Right lobe of liver (tissue), 6 donors: ENCODE measurements around the gene MEIKIN. TPM values are rescaled to one million over a fixed set of nuclear protein-coding genes. Genes with fewer than 3 reads are reported as not detected.

Experiments
- ATAC-seq, 4 donors: fragments of 200-7000 bp; cut with Tn5 transposase; one replicate each; pipeline ENCODE4 v1.9.1; 2020; ENCODE audit warnings: mild to moderate bottlenecking in 4 of 4, moderate library complexity in 4 of 4
- DNase-seq, 3 donors: peaks; one replicate each; pipeline ENCODE4 v3.0.0-alpha.2; 2020
- H3K27ac ChIP-seq, 3 donors: fragments of 200-600 bp; one replicate each; pipeline ENCODE4 v1.8.0; 2022
- H3K27me3 ChIP-seq, 2 donors: fragments of 200-600 bp; one replicate each; pipeline ENCODE4 v1.8.0; 2022
- H3K36me3 ChIP-seq, 4 donors: fragments of 200-600 bp; sonication (generic) in 1 of 4; one replicate each; pipeline versions ENCODE4 v1.5.1 to v1.8.0; 2017 to 2022; ENCODE audit warnings: control low read depth in 1 of 4
- H3K4me1 ChIP-seq, 4 donors: fragments of 200-600 bp; sonication (generic) in 1 of 4; one replicate each; pipeline versions ENCODE4 v1.5.1 to v1.8.0; 2017 to 2022; ENCODE audit warnings: control low read depth in 1 of 4
- H3K4me3 ChIP-seq, 3 donors: fragments of 200-600 bp; one replicate each; pipeline ENCODE4 v1.8.0; 2022
- H3K9me3 ChIP-seq, 4 donors: fragments of 200-600 bp; sonication (generic) in 1 of 4; one replicate each; pipeline versions ENCODE4 v1.5.1 to v1.8.0; 2017 to 2022; ENCODE audit warnings: control low read depth in 1 of 4
- POLR2A ChIP-seq: fragments of 450-650 bp; IDR thresholded peaks from one replicate; pipeline ENCODE4 v1.6.1; 2017; ENCODE audit warnings: antibody characterized with exemption, mild to moderate bottlenecking
- WGBS: methylation state at CpG from one replicate; pipeline ENCODE4 v1.1.6; 2018; ENCODE audit warnings: low coverage, low lambda C conversion rate; ENCODE audit not compliant: insufficient coverage; ENCODE audit errors: missing lambda C conversion rate; 5-methylcytosine and 5-hydroxymethylcytosine counted together
- intact Hi-C, 2 donors: fragments of 100-400 bp; cut with DNase I; formaldehyde crosslinking; loops; one replicate each; pipeline versions ENCODE4 v1.11.2 to v1.14.1; 2022
- total RNA-seq, 6 experiments: library from RNA; depleted of rRNA in 2 of 6; stranded (reverse); fragments of >200 nt in 2 of 6; fragmentation: NEBNext Ultra II Directional in 3 of 6; extraction: Animal tissue kit (Norgen Biotek cat#: 25700) in 3 of 6; gene quantifications; one replicate each; pipeline versions ENCODE4 v1.1.0 to v1.2.4, GENCODE V29; 2016 to 2023
- TF ChIP-seq, protein P1 (sequence below), 4 donors: fragments of 200-600 bp in 3 of 4; fragments of 450-650 bp in 1 of 4; IDR thresholded peaks; one replicate each; pipeline versions ENCODE4 v1.5.1 to v1.8.0; 2016 to 2022; ENCODE audit warnings: antibody characterized with exemption in 4 of 4, mild to moderate bottlenecking in 2 of 4
- donor health status: DM: no; HTN: yes; CAD: no.
- donor health status: DM: no; HTN: no; CAD: no.
- donor health status: DM: no; HTN: no; CAD: no.
- donor health status: DM: no; HTN: yes; CAD: no.
- donor health status: DM: no; HTN: yes; CAD: no.

Gene MEIKIN
- total RNA-seq, 6 experiments from 2014 or later: 0.55 TPM; not detected in 5

DNA sequence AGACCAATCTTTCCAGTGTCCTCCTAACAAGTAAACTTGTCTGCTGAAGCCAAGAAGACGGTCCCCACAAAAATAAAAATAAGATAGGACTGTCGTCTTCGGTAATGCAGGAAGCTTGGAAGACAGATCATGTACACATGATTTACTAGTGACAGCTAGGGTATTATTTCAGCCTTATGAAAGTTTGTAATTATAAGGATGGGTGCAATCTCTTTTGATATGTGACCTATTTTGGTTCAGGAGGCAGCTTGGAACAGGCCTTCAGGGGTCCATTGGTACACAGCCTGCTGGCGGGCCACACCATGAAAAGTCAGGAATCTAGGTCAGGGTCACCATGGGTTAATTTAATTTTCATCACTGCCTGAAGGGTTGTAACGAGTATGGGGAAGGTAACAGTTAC is 13.7 kb upstream of the MEIKIN start:
- Histone ChIP-seq H3K4me1 (no peaks in the 10 kb centered on the region), H3K36me3 (no peaks in the 10 kb centered on the region), H3K27ac (no peak overlapping the region), H3K27me3 (no peaks in the 10 kb centered on the region), H3K4me3 (no peak overlapping the region), H3K9me3 (no peaks in the 10 kb centered on the region)
- TF ChIP-seq, protein P1, sequence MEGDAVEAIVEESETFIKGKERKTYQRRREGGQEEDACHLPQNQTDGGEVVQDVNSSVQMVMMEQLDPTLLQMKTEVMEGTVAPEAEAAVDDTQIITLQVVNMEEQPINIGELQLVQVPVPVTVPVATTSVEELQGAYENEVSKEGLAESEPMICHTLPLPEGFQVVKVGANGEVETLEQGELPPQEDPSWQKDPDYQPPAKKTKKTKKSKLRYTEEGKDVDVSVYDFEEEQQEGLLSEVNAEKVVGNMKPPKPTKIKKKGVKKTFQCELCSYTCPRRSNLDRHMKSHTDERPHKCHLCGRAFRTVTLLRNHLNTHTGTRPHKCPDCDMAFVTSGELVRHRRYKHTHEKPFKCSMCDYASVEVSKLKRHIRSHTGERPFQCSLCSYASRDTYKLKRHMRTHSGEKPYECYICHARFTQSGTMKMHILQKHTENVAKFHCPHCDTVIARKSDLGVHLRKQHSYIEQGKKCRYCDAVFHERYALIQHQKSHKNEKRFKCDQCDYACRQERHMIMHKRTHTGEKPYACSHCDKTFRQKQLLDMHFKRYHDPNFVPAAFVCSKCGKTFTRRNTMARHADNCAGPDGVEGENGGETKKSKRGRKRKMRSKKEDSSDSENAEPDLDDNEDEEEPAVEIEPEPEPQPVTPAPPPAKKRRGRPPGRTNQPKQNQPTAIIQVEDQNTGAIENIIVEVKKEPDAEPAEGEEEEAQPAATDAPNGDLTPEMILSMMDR (IDR thresholded peaks at IDR 0.05): no peak
- TF ChIP-seq POLR2A: no peak
- 89% methylated on average over 4 of the region's 5 CpGs for WGBS
- intact Hi-C loops: no loop called here
- no peak for ATAC-seq
- no peak for DNase-seq

DNA sequence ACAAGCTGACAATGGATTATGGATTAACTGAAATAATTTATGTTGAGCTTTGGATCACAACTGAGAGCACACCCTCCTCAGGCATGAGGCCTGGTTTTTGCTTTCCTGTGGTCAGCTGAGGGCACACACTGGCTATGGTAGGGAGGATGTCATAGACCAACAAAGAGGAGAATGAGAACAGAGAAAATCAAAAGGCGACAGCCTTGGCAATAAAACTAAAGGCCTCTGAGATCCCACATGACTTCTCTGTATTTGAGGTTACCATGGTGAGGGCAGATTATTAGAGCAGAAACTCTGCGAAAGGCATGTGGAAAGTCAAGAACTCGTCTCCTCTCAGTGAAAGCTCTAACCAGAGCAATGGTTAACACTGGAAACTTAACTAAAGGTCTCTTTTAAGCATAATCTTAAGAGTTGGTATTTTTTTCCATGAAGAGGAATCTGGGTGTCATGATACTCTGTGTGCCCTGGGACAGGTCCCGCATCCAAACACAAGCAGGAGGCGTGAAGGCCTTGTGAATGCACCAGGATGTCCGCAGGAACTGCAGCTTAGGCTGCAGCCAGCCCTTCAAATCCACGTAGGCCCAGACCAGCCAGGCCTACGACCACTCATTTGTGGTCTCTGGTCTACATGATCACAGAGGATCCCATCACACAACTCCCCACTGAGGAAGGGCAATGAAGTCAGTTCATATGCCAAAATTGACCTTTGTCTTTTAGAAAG is 12.4 kb upstream of the MEIKIN start:
- TF ChIP-seq POLR2A: no peak
- TF ChIP-seq, protein P1 (IDR thresholded peaks at IDR 0.05): no peak
- intact Hi-C loops: no loop called here
- DNase-seq (no peak), ATAC-seq (no peak)
- 85% methylated on average over 8 of the region's 8 CpGs for WGBS
- Histone ChIP-seq H3K27ac (no peak overlapping the region), H3K27me3 (no peaks in the 10 kb centered on the region), H3K4me1 (no peaks in the 10 kb centered on the region), H3K36me3 (no peaks in the 10 kb centered on the region), H3K9me3 (no peaks in the 10 kb centered on the region), H3K4me3 (no peak overlapping the region)

DNA sequence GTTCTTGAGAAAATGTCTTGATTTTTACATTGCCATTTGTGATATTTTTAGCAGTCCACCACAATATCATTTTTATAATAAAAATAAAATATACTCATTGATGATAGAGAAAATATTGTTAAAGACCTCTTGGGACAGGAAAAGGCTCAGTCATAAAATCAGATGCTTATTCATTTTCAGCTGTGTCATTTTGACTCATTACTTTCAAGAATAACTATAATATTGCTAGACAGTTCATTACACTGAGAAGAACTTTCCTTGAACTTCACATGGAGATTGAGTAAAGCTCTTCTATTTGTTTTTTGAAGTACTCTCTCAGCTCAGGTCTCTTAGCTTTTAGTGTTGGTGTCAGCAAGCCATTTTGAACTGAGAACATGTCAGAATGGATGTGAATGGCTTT is 8.5 kb upstream of the MEIKIN start:
- Histone ChIP-seq H3K36me3 (no peaks in the 10 kb centered on the region), H3K27ac (no peak overlapping the region), H3K4me1 (no peaks in the 10 kb centered on the region), H3K4me3 (no peak overlapping the region), H3K9me3 (no peaks in the 10 kb centered on the region), H3K27me3 (no peaks in the 10 kb centered on the region)
- intact Hi-C loops: no loop called here
- DNase-seq (no peak), ATAC-seq (no peak)
- no peak for TF ChIP-seq POLR2A
- TF ChIP-seq, protein P1 (IDR thresholded peaks at IDR 0.05): no peak

DNA sequence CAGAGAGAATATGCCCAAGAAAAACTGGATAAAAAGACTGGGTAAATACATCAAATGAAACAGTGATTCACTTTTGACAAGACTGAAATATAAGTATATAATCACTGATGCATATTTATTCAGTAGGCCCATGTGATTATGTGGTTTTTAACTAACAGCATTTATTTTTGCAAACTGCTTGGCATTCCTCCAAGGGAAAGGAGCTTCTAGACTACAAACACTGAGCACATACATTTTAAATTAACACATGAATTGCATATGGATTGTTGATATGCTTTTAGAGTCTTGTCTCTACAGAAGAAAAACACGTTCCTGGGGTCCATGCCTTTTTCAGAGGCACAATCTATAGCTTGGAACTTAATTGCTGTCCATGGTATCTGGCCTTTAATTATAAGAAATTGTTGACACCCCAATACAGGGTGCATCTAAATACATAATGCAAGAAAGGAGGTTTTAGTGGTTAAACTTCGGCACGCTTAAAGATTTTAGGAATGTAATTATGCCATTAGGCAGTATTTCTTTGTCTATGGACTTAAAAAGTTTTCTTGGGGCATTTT is 6.9 kb upstream of the MEIKIN start:
- 93% methylated on average over 3 of the region's 3 CpGs for WGBS
- TF ChIP-seq, protein P1 (IDR thresholded peaks at IDR 0.05): no peak
- TF ChIP-seq POLR2A: no peak
- DNase-seq: no peak

More for the DNA sequence above, 6.9 kb upstream of the MEIKIN start:
- H3K27me3 ChIP-seq: no peaks in the 10 kb centered on the region
- H3K4me3 ChIP-seq: no peak overlapping the region
- H3K4me1 ChIP-seq: no peaks in the 10 kb centered on the region
- no peaks in the 10 kb centered on the region for H3K9me3 ChIP-seq
- intact Hi-C loops: no loop called here
- no peak for ATAC-seq
- H3K36me3 ChIP-seq: no peaks in the 10 kb centered on the region
- no peak overlapping the region for H3K27ac ChIP-seq
